Fibroblast of gingiva (primary cell): ENCODE measurements around the gene TRMT10A.

Experiments used
- DNase-seq: peaks from one replicate; pipeline ENCODE4 v3.0.0-alpha.2; 2011; ENCODE audit warnings: low read depth

Gene TRMT10A, protein sequence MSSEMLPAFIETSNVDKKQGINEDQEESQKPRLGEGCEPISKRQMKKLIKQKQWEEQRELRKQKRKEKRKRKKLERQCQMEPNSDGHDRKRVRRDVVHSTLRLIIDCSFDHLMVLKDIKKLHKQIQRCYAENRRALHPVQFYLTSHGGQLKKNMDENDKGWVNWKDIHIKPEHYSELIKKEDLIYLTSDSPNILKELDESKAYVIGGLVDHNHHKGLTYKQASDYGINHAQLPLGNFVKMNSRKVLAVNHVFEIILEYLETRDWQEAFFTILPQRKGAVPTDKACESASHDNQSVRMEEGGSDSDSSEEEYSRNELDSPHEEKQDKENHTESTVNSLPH

DNA sequence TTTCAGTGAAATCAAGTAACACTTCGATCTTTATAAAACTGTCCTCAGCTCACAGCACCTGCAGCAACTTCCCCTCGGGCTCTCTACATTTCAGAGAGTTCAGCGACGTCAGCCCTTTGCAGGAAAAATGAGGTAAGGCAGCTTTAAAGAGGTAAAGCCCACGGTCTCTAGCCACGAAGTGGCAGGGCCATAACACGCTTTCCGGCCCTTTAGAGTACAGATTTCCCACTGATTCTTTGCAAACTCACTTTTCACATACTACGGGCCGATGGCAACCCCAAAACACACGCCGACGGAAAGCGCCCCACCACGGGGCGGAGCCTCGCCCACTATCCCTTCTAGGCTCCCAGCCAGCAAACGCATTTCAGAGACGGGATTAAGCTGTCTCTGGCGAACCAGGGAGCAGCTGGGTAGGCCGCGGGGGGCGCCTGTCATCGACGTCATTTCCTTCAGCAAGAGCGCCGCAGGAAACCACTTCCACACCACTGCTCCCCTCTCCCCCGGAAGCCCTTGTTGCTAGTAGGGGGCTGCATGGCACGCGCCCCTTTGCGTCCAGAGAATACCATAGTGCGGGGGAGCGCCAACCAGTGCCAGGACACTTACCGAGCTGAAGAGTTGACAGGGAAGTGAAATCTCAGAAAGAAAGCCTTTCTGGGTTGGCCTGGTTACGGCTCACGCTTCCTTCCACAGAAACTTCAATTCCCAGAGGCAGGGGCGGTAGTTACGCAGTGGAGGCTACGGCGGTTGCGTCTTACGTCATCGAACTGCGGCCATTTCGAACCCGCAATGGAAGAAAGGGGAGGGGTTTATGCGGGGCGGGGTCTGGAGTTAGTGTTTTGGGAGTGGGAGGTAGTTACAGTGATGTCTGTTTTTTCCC lies at the start of gene TRMT10A:
TRMT10A (minus strand) TSS at position 730 of the 877 bp plus-strand sequence. CDS start 4,701 bp downstream, outside the sequence.
- DNase-seq = peak; percentile 98

DNA sequence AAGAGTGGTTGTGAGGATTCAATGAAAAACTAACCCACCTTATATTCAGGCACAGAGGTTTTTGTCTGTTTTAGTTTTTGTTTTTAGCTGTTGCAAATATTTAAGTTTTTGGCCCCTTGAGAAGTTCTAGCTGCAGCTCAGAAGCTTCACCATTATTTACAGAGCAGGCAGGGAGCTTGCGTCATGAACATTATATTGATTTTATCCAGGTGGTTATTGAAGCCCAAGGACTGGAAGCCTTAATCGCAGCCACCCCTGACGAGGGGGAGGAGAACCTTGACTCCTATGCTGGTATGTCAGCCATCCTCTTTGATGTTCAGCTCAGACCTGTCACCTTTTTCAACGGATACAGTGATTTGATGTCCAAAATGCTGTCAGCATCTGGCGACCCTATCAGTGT lies 48.9 kb upstream of the TRMT10A start:
- DNase-seq = no peak

DNA sequence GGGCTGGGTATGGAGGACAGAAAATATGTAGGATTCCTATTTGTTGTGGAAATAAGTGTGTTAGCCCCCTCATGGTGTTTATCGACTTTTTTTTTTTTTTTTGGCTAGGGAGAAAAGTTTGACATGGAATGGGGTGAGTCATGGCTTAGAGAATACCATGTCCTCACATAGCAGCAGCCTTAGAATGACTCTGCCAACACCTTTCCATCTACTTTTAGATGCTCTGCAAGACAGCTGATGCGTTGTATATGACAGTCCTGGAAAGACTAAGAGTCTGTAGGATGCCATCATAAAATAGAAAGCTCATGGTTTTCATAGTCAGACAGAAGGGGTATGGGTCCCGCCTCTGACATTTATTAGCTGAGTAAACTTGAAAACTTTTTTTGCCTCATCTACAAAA lies 48.4 kb upstream of the TRMT10A start:
- DNase-seq = no peak

DNA sequence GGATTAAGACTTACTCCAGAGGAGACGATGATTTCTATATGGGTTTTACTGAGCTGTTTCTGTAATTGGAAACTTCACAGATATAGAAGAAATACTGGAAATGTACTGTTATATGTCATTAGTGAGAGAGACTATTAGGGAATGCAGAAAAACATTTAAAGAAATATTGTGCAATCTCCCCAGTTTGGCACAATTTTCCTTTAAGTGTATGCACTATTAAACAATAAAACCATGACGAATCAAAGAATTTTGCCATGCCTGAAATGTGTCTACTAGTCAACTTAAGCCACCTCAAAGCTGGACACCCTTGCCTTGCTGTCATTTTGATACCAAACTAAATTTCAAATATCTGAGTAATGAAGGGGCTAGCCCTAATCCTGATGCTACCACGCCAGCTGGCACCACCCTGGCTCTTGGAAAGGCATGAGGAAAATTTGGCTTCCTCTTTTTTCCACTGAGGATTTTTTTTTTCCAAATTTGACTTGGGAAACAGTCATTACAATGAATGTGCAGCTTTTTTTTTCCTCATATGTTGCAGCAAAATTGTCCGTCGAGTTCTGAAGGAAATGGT lies 46.9 kb upstream of the TRMT10A start:
- DNase-seq = peak; percentile 66

DNA sequence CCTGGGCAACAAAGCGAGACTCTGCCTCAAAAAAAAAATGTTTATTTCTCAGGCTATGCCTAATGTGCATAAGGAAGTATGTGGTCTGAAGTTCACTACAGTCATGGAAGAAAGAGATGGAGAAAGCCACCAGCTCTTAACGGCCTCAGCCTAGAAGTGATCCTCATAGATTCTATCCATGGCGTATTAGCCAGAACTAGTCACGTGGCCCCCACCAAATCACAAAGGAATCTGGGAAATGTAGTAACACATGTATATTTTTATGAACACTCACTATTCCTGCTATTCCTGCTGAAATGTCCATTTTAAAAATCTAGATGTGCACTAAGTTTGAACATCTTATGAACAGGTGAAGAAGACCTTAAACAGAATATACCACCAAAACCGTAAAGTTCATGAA lies 44.6 kb upstream of the TRMT10A start:
- DNase-seq = no peak

DNA sequence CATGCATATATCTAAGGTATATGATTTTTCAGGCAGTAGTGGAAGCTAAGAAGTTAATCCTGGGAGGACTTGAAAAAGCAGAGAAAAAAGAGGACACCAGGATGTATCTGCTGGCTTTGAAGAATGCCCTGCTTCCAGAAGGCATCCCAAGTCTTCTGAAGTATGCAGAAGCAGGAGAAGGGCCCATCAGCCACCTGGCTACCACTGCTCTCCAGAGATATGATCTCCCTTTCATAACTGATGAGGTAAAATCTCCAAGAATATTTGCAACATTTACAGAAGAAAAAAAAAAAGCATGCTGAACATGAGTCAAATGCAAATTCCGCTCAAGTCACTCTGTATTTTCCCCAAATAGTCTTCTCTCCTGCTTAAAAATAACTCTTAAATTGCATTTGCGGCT lies 42.9 kb upstream of the TRMT10A start:
- no peak for DNase-seq

DNA sequence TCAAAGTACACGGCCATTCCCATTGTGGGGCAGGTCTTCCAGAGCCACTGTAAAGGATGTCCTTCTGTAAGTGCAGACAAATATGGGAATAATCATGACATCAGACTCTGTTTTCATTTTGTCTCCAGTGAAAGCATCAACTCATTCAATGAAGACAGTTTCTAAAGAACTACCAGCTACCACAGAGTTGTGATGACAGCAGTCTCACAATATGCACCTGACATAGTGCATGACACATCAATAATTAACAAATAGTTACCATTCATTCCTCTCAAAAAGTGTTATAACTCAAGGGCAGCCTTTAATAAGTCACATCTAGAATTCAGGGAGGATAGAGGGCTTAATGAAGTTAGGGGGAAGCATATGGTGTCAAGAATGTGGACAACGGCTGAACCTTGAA lies 31.0 kb upstream of the TRMT10A start:
- no peak for DNase-seq

DNA sequence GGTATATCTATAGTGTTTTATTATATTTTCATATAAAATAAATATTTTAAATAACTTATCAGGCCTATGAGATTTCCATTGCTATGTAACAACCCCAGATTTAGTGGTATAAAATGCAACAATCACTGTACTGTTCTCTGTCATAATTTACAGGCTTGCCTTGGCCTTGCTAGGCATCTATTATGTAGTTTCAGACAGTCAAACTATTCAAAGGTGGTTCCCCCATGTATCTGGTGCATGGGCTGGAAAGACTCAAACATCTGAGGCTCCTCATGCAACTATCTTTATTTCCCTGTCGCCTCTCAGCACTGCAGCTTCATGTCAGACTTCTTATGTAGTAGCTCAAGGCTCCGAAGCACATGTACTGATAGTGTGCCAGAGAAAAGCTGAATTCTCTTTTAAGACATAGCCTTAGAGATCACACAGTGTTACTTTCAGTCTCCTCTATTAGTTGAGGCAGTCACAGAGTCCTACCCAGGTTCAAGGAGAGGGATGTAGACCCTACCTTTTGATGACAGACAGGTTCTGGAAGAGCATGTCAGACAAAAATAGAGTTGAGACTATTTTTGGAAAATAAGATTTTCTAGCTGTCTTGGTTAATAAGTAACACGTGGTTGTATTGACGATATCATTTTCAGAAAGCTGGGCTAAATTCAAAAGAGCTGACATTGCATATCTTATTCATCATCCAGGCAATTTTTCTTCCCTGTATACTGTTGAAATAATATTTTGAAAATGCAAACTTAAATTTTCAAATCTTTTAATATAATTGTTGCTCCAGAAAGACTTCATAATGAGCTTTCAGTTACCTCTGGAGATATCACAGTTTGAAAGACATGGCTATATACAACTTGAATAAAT lies 30.2 kb upstream of the TRMT10A start:
- no peak for DNase-seq

DNA sequence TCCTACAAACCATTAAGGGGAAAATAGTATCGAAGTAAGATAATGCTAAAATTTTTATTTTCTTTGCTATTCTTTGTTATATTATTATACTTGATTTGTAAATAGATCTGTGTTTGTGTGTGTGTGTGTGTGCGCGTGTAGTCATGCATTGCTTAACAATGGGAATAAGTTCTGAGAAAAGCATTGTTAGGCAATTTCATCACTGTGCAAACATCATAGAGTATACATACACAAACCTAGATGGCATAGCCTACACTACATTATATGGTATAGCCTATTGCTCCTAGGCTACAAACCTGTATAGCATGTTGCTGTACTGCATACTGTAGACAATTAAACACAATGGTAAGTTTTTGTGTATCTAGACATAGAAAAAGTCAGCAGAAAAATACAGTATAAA lies 27.9 kb upstream of the TRMT10A start:
- DNase-seq = no peak

DNA sequence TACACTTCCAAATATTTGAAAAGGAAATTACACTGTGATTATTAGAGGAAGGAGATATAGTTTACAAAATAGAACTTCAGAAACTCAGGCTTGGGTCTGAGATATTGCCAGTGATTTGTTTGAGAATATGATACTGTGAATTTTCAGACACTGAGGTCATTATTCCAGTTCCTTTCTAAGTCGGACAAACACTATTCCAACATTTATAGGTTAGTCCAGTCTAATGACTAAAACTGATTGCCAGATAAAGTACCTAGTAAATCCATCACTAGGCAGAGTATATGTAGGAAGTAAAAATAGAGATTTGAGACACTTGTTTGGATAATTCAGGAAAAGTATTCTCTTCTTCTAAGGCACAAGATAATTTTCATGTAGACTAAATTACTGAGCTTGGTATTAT lies 24.0 kb upstream of the TRMT10A start:
- DNase-seq = no peak

DNA sequence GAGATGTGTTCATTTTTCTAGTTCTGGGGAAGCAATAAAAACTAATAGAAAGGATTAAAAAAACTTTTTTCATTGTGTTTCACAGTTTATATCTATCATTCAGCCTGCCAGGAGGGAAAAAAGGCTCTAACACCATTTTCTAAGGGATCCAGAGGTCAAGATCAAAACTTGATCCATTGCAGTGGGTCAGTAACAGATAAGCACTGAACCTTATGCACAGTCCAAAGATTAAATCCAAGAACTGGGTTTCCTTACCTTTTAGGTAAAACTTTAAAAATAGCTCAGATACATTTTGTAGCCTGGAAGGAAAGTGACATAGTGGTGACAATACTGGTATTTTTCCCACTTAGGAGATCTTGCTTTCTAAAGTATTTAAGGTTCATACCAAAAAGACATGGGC lies 23.5 kb upstream of the TRMT10A start:
- DNase-seq = no peak

DNA sequence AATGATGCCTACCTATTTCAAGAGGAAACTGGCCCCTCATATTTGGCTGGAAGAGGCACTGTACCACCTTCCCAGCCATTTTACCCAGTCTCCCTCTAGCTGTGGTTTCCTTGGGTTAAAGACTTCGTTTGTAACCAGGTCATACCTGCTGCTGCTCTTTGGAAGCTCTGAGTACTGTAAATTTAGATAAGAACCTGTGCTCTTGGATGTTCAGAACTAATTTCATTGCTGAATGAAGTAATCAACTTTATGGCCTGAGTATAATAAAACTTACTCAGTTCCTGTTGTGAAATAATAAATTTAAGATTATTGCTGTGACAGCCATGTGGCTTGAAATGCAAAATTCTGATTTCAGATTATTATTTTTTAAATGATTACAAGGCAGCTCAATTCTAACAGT lies 23.0 kb upstream of the TRMT10A start:
- no peak for DNase-seq

DNA sequence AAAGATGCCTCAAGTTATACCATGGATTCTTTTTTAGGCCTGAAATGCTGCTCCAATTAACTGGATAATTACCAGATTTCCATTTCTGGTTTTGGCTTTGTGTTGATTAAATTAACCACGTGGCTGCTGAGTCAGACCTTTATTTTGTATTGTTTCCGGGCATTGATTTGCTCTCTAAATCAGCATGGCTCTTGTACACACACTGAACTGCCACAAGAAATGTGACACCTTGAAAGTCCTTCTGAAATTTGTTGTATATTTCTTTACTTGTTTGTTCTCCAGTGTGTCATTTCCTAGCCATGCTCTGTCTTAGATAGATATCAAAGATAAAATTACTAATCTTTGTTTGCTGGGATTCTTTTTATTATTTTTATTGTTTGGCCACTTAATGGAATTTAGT lies 22.5 kb upstream of the TRMT10A start:
- no peak for DNase-seq

DNA sequence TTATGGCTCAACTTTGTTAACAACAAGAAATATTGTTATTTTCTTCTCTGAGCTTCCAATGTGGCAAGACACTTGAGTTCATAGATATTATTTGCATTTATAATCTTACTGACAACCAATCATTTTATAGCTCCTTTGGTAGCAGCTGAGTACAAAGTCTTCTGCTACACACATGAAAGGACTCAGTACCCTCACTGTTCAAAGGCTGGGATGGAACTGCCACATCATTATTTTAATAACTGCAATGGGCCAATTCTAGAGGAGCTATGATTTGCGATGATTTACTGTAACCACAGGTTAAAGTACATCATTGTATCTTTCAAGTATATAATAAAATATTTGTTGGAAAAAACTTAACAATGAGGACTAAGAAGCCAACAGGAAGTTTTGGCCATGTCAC lies 21.7 kb upstream of the TRMT10A start:
- no peak for DNase-seq

DNA sequence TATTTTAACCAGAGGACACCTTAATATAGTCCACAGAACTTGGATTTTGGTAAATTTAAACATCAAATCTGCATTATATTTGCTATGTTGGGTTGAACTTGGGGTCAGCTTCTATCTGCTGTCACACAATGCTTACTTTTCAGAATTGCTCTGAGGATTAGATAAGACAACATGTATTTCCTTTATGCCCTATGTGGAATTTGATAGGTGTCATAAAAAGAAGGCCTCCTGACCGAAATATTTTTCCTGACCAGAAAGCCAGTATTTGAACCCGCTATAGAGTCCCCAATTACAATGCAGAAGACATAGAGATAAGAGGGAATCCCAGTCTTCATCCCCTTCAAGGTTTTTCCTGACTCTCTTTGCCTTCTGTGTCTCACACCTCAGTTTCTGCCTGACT lies 14.9 kb upstream of the TRMT10A start:
- no peak for DNase-seq

DNA sequence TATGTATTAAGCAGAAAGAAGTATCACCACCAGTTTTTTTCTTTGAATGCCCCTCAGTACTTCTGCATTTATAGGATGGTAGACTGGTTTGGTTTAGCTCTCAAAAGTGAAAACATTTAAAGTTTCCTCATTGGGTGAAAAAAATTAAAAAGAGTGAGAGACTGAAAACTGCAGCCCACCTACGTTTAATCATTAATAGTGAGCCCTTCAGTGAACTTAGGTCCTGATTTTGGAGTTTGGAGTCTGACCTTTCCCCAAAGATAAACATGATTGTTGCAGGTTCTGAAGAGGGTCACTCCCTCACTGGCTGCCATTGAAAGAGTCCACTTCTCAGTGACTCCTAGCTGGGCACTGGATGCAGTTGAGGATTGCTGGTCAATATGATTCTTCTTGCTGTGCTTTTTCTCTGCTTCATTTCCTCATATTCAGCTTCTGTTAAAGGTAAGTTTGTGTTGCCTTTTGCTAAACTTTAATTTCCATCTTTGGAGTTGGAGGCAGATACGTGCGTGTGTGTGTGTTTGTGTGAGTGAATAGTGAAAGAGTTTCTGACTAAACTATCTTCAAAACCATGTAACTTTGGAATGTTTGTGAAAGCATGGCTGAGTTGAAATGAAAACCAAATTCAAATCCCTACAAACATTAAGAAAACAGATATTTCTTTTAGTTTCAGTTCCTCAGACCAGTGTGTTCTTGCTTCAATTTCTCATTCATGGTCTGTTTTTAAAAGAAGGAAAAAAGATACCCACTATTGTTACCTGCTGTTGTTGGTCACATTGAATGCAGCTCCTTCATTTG lies 10.9 kb upstream of the TRMT10A start, which contains the start of gene MTTP:
MTTP (plus strand) TSS at position 295 of the 795 bp plus-strand sequence; CDS start at position 381, 86 bp downstream.
- DNase-seq = no peak

DNA sequence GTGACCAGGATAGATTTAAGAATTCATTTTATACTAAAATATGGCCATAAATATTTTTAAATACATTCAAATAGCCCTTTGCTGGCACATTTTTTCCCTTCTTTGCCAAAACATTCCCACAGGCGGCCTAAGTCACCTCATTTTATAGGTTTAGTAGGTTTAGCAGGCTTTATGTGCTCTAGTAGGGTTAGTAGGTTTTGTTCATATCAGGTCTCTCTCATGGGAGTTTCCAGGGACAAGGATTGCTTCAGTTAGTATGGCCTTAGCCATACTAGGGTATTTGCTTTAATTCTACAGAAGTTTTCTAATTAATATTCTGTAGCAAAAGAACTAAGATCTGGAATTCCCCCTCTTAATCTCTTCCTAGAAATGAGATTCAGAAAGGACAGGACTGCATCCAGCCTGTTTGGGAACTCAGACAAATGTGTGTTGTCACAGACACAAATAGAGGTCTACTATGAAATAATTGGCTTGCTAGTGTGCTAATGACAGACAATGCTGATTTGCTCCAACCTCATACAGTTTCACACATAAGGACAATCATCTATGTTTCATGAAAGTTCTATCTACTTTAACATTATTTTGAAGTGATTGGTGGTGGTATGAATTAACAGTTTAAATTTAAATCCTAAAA lies 10.0 kb upstream of the TRMT10A start:
- no peak for DNase-seq

DNA sequence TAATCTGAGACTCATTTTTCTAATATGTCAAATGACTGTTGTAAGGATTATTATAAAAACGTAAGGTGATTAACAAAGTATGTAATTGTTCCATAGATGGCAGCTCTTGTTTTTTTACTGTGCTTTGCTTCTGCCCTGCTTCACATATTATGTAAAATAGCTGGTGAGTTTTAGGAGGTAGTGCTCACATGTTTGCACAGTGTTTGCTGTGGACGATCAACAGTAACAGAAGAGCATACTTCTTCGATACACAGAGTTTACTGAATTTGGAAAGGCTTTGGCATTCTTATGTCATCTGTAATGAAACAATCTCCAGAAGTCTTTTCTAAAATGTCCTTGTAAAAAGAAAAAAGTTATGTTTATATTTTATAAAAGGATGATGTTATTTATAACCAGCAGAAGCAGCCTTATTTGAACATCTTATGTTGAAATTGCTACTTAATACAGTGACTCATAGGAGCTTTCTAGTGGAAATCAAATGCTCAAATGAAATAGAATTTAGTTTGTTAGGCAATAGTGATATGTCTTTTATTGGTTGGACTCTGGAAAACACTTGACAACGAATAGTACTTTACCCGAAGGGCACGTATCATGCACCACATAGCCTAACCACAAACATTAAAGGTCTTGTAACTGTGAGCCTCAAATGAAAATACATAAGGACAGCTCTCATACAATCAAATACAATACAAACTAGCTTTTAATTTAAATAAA lies 8.8 kb upstream of the TRMT10A start:
- peak; percentile 72 for DNase-seq

DNA sequence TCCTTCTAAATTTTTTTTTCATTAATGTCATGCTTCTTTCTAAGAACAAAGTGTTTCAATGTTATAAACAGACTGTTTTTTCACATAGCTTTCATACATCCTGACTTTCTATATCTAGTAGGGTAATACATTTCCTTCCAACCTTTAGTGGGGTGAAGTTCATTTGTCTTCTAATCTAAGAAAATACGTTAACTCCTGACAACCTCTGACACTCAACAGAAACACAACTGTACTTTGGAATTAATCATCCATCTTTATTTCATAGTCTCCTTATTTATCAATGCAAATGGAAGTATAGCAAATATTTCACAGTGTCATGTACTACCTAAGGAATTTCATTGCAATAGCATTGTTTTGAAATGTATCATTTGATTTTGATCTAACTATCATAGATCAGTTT lies 8.0 kb upstream of the TRMT10A start:
- DNase-seq = no peak

DNA sequence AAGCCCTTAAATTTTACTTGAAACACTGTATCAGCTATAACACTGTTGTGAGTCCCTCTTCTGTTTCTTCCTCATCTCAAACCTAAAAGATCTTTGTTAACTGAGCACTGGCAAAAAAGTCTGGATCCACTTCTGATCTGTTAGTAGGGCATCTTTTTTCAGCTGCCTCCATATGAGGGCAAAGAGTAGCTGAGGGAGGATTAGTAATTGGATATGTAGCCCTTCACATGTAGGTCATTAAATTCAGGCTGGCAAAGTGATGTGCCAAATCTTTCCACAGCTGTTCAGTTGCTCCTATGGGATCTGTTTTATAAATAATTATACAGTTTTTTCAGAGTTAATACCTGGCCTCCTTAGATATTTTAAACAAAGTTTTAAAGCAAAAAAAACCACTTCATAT lies 1.1 kb upstream of the TRMT10A start:
- no peak for DNase-seq
